ENCODE results near the gene OR2A2.

Gene OR2A2

GRCh38 chr7:144142187-144142586 is 32.8 kb downstream of the OR2A2 start:
- Histone ChIP-seq H3K27me3 (replicated peaks; ENCODE audit: control insufficient read depth, insufficient read depth, low read length) (no peaks in the 10 kb centered on the region), H3K4me3 (ENCODE audit: low read length) (no peak overlapping the region), H3K9ac (ENCODE audit: low read length) (no peak overlapping the region), H3K9me3 (ENCODE audit: control insufficient read depth, low read length) (peaks cover 12% of the 10 kb centered on the region), H3K36me3 (ENCODE audit: control insufficient read depth, insufficient read depth, low read length, severe bottlenecking) (no peaks in the 10 kb centered on the region), H3K4me1 (ENCODE audit: control insufficient read depth, insufficient read depth, low read length) (no peaks in the 10 kb centered on the region)
- no peak for DNase-seq (ENCODE audit: low read depth)

GRCh38 chr7:144144426-144144825 is 35.0 kb downstream of the OR2A2 start:
- no peaks in the 10 kb centered on the region for H3K4me1 ChIP-seq (ENCODE audit: control insufficient read depth, insufficient read depth, low read length)
- no peak overlapping the region for H3K9ac ChIP-seq (ENCODE audit: low read length)
- H3K9me3 ChIP-seq (ENCODE audit: control insufficient read depth, low read length), result peaks cover 33% of the 10 kb centered on the region
- DNase-seq (ENCODE audit: low read depth), result no peak
- H3K4me3 ChIP-seq (ENCODE audit: low read length), result no peak overlapping the region
- no peaks in the 10 kb centered on the region for H3K36me3 ChIP-seq (ENCODE audit: control insufficient read depth, insufficient read depth, low read length, severe bottlenecking)
- H3K27me3 ChIP-seq (replicated peaks; ENCODE audit: control insufficient read depth, insufficient read depth, low read length), result no peaks in the 10 kb centered on the region

GRCh38 chr7:144148224-144148827 is 38.9 kb downstream of the OR2A2 start:
- no peak overlapping the region for H3K4me3 ChIP-seq (ENCODE audit: low read length)
- no peaks in the 10 kb centered on the region for H3K36me3 ChIP-seq (ENCODE audit: control insufficient read depth, insufficient read depth, low read length, severe bottlenecking)
- no peak overlapping the region for H3K9ac ChIP-seq (ENCODE audit: low read length)
- DNase-seq (ENCODE audit: low read depth), result no peak
- no peaks in the 10 kb centered on the region for H3K4me1 ChIP-seq (ENCODE audit: control insufficient read depth, insufficient read depth, low read length)
- H3K27me3 ChIP-seq (replicated peaks; ENCODE audit: control insufficient read depth, insufficient read depth, low read length), result no peaks in the 10 kb centered on the region
- H3K9me3 ChIP-seq (ENCODE audit: control insufficient read depth, low read length), result peaks cover 43% of the 10 kb centered on the region

GRCh38 chr7:144158861-144159260 is 49.5 kb downstream of the OR2A2 start:
- Histone ChIP-seq H3K4me3 (ENCODE audit: low read length) (no peak overlapping the region), H3K9ac (ENCODE audit: low read length) (no peak overlapping the region), H3K36me3 (ENCODE audit: control insufficient read depth, insufficient read depth, low read length, severe bottlenecking) (no peaks in the 10 kb centered on the region), H3K4me1 (ENCODE audit: control insufficient read depth, insufficient read depth, low read length) (no peaks in the 10 kb centered on the region), H3K9me3 (ENCODE audit: control insufficient read depth, low read length) (no peaks in the 10 kb centered on the region), H3K27me3 (replicated peaks; ENCODE audit: control insufficient read depth, insufficient read depth, low read length) (no peaks in the 10 kb centered on the region)
- no peak for DNase-seq (ENCODE audit: low read depth)

Data from adipocyte (in vitro differentiated cells).